ENCODE results near the gene TECTB.

Gene TECTB

GRCh38 chr10:112311481-112311880 lies 28.3 kb downstream of the TECTB start:
- DNase-seq: no peak

GRCh38 chr10:112313234-112313633 lies 30.0 kb downstream of the TECTB start:
- no peak for DNase-seq

GRCh38 chr10:112313911-112314310 lies 30.7 kb downstream of the TECTB start:
- no peak for DNase-seq

GRCh38 chr10:112314822-112315474 lies 31.7 kb downstream of the TECTB start:
- peak; percentile 32 for DNase-seq

- DNase-seq: no peak
Observed at GRCh38 chr10:112327678-112328077, 44.5 kb downstream of the TECTB start.

GRCh38 chr10:112330162-112330561 lies 47.0 kb downstream of the TECTB start:
- no peak for DNase-seq

- no peak for DNase-seq
Observed at GRCh38 chr10:112330607-112331160, 47.5 kb downstream of the TECTB start.

- DNase-seq: no peak
Observed at GRCh38 chr10:112332022-112332421, 48.8 kb downstream of the TECTB start.

GRCh38 chr10:112332509-112333228 lies 49.5 kb downstream of the TECTB start:
- DNase-seq: no peak

GRCh38 chr10:112333452-112333851 lies 50.3 kb downstream of the TECTB start:
- DNase-seq: no peak

- no peak for DNase-seq
Observed at GRCh38 chr10:112335111-112335867, 52.1 kb downstream of the TECTB start.

GRCh38 chr10:112335868-112336265 lies 52.7 kb downstream of the TECTB start:
- DNase-seq: no peak

- DNase-seq: no peak
Observed at GRCh38 chr10:112336556-112337201, 53.5 kb downstream of the TECTB start.

- no peak for DNase-seq
Observed at GRCh38 chr10:112338957-112339356, 55.8 kb downstream of the TECTB start.

GRCh38 chr10:112340601-112341000 lies 57.4 kb downstream of the TECTB start:
- DNase-seq: no peak

GRCh38 chr10:112343056-112343806 lies 60.0 kb downstream of the TECTB start:
- no peak for DNase-seq

- no peak for DNase-seq
Observed at GRCh38 chr10:112344261-112344660, 61.1 kb downstream of the TECTB start.

GRCh38 chr10:112345202-112345601 lies 62.0 kb downstream of the TECTB start:
- DNase-seq: no peak

GRCh38 chr10:112345743-112346142 lies 62.5 kb downstream of the TECTB start:
- DNase-seq: no peak

GRCh38 chr10:112346774-112347173 lies 63.6 kb downstream of the TECTB start:
- no peak for DNase-seq
